HTR-8/SVneo (cell line): ENCODE data around the gene MYOD1.

Experiments used
- DNase-seq: peaks from one replicate; pipeline ENCODE4 v3.0.0; 2011; ENCODE audit warnings: low spot score, mixed read lengths; ENCODE audit not compliant: insufficient read length
- FAIRE-seq: peaks from 2 replicates; lab custom pipeline; 2011; peaks lifted over from hg19 to GRCh38; lab: Jason Lieb, UNC

Gene MYOD1

DNA sequence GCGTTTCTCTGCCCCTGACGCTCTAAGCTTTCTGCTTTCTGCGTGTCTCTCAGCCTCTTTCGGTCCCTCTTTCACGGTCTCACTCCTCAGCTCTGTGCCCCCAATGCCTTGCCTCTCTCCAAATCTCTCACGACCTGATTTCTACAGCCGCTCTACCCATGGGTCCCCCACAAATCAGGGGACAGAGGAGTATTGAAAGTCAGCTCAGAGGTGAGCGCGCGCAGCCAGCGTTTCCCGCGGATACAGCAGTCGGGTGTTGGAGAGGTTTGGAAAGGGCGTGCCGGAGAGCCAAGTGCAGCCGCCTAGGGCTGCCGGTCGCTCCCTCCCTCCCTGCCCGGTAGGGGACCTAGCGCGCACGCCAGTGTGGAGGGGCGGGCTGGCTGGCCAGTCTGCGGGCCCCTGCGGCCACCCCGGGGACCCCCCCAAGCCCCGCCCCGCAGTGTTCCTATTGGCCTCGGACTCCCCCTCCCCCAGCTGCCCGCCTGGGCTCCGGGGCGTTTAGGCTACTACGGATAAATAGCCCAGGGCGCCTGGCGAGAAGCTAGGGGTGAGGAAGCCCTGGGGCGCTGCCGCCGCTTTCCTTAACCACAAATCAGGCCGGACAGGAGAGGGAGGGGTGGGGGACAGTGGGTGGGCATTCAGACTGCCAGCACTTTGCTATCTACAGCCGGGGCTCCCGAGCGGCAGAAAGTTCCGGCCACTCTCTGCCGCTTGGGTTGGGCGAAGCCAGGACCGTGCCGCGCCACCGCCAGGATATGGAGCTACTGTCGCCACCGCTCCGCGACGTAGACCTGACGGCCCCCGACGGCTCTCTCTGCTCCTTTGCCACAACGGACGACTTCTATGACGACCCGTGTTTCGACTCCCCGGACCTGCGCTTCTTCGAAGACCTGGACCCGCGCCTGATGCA, at the start of gene MYOD1:
Gene MYOD1 (plus strand): TSS at position 544 of the 910 bp plus-strand sequence. CDS start 212 bp downstream, at position 756.
- DNase-seq: peak; percentile 48
- FAIRE-seq: no peak

DNA sequence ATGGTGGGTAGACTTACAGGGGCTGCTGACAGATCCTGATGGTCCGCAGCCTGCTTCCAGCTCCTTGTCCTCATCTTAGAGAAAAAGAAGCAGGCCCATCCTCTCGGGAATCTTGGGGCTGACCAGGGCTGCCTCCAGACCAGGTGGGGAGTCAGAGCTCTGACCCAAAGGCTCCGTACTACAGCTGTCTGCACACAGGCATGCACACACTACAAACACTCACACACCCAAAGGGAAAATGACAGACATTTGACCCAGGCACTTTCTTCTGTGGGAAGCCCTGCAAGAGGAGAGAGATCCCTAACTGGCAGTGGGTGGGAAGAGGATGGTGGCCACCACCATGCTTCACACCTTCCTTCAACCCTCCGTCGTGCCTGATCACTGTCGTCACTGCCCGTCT, 46.9 kb upstream of the MYOD1 start:
- peak; percentile 54 for FAIRE-seq

DNA sequence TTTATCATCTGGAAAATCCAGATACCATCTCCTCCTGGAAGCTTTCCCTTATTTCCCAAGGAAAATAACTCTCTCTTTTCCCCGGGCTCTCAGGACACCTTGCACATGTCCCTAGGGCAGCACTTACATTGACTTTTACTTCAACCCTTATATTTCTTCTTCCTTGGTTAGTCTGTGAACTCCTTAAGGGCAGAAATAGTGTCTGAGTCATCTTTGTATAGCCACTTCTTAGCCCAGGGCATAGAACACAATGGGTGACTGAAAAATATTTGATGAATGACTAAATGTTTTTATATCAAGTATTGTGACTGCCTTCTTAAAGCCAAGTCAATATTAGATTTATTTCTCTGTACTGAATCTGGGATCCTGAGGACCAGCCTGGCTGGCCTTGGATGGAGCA, 45.4 kb upstream of the MYOD1 start:
- DNase-seq (no peak), FAIRE-seq (no peak)

More for the DNA sequence above, 46.9 kb upstream of the MYOD1 start:
- no peak for DNase-seq

DNA sequence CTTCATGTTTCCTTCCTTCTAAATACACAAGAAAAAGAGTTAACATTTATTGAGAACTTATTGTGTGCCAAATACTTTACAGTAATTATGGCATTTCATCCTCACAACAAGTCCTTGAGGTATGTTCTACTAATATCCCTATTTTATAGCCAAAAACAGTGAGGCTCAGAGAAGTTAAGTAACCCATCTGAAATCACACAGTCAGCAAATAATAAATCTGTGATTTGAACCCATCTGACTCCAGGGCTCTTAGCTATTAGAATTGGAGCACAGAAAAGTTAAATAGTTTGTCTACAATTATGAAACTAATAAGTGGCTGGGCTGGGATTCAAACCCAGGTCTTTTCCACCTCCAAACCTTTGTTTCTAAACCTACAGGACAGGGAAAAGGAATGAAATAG, 36.5 kb upstream of the MYOD1 start:
- no peak for DNase-seq
- no peak for FAIRE-seq

DNA sequence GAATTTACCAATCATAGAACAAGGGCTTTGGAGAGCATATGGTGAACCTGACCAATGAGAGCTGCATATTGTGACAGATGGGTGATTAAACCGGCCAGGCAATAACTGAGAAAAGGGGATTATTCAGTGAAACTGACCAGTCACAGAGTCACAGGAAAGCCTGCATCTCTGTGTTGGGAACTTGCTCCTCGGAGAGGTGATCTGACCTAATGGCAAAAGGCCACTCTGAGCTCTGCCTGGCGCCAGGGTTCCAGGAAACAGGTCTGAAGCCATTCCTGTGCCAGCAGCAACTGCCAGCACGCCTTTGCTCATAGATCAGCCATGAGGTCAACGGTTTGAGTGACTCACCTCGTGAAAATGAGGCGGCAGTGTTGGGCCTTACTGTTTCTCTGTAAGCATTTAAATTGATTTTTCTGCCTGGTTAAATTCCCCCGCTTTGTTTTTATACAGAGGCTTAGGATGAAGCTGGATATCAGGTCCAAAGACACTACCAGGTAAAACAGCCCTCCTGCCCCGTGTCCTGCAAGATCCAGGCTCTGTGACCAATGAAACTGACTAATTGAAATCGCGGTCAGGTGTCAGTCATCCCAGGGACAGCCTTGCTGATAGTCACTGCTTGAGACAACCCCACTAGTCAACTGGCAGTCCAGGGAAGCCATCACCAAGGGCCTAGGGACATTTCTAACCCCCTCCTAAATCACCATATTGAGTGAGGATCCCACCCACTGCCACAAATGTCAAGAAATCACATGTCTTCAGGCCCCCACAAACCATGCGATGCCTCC, 35.8 kb upstream of the MYOD1 start:
- FAIRE-seq (no peak), DNase-seq (peak; percentile 58)

DNA sequence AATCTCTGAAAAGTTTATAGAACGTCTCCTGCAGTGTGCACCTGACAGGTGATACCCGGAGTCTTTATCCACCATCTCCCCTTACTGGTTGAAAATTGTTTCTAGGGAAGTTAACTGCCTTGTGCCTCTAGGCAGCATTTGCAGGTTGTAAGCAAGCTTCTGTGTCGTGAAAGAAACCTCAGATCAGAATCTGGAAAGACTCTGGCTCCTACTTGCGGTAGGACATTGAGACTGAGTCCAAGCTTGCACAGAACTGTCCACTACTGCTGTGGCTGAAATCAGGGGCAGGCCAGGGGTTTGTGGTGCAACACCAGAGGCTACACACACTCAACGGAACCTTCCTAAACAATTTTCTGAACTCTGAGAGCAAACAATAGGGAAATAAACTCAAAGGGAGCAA, 34.8 kb upstream of the MYOD1 start:
- FAIRE-seq (no peak), DNase-seq (no peak)

DNA sequence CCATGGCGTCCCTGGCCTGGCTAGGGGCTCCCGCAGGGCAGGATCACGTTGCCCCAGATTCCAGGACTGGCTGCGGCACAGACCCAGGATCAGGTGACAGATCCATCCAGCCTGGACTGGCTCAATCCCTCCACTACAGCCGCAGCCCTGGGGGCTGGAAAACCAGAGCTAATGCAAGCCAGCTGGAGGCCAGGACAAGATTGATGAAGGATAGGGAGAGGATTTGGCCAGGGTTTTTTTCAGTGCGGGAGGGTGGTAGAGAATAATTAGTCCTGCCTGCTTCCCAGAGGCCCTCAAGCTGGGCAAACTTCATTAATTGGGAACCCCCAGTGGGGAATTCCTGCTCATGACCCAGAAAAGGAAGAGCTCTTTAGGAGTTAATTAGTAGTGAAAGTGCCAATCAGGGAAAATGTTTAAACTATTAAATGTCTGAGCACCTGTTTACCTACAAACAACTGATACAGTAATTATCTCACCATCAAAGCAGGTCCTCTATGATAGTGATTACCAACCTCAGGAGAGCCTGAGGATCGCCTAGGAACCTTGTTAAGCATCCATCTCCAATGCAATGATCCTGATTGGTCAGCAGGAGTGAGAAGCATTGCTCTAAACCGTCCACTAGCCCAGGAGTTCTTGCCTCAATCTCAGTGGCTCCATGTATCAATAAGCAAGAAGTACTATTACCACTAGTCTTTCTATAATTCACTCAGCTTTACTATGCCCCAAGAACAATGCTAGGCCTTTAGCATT, 33.0 kb upstream of the MYOD1 start:
- DNase-seq: no peak
- FAIRE-seq: no peak

DNA sequence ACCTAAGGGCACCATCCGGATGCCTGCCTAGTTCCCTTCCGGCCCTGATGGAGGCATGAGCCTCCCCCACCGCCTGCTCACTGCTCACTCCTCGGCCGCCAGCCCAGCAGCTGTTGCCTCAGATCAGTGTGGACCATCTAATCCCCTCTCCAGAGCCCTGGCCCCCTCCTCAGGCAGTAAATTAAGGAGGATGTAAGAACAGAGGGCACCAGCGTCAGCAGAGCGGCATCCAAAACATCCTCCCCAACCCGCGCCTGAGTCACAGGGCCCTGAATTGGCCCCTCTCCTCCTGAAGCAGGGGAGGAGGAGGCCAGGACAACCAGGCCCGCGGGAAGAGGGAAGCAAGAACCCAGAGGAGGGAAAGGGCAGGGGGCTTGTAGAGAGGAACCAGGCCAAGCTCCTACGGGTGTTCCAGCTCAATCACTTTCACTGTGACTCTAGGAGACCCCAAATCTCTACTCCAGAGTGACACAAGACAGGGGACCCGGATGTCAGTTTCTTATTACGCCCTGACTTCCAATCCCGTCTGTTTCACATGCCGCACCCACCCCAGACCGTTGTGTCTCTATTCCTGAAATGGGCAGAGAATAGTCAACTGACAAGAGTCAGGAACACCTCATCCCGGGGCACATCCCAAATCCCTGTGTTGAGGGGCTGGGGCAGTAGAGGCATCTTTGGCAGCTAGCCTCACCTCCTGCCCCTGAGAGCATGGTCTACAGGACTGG, 31.3 kb upstream of the MYOD1 start:
- FAIRE-seq (no peak), DNase-seq (no peak)

DNA sequence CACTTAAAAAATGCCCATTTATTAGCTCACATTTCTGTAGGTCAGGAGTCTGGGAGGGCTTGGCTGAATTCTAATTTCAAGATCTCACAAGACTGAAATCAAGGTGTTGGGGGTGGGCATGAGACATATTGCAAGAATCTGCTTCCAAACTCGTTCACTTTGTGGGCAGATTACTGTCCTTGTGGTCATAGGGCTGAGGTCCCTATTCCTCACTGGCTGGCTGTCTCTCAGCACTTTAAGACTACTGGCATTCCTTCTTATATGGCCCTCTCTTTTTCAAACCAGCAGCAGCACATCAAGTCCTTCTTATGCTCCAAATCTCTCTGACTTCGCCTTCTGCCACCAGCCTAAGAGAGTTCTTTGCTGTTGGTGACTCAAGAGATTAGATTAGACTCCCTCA, 27.8 kb upstream of the MYOD1 start:
- FAIRE-seq: no peak
- no peak for DNase-seq

DNA sequence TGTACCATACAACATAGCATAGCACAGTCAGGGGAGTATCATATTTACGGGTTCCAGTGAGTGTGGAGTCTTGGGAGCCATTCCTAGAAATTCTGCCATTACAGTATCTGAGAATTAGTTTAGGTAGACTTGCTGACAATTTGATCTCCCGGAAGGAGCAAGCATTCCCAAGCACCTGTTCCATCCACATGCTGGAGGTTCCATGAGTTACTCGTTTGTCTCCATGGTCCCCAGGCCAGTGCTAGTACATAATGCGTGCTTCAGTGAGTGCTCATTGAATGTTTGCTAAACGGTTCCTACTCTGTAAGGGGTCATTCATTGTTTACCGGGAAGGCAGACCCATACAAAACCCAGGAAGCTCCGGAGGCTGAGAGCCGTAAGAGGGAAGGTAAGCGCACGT, 27.4 kb upstream of the MYOD1 start:
- DNase-seq: no peak
- FAIRE-seq: no peak

DNA sequence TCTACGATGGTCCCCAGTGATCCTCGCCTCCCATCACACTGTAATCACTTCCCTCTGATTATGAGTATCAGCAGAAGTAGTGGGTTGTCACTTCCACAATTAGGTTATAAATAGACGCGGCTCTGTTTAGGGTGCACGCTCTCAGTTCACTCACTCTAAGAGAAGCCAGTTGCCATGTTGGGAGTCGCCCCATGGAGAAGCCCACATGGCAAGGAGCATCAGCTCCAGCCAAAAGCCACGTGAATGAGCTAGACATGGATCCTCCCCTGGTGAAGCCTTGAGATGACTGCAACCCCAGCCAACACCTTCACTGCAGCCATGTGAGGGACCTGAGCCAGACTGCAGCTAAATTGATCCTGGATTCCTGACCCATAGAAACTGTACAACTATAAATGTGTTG, 26.4 kb upstream of the MYOD1 start:
- FAIRE-seq (no peak), DNase-seq (no peak)

DNA sequence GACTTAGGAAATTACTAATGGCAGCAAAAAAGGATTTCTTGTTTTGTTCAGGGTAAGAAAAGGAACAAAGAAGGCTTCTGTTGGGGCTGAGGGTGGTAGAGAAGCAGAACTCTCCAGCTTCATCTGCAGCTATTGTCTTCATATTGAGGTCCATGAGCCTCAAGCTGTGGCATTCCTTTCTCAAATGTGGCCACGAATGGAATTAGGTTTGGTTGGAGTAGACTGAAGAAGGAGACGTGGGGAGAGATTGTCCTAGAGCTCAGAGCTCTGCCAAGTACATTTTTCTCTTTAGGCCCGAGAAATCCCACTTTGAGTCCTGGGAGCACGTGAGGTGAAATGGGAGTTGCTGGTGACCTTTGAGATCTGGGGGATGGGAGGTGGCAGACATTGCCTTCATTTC, 25.8 kb upstream of the MYOD1 start:
- FAIRE-seq (no peak), DNase-seq (no peak)

DNA sequence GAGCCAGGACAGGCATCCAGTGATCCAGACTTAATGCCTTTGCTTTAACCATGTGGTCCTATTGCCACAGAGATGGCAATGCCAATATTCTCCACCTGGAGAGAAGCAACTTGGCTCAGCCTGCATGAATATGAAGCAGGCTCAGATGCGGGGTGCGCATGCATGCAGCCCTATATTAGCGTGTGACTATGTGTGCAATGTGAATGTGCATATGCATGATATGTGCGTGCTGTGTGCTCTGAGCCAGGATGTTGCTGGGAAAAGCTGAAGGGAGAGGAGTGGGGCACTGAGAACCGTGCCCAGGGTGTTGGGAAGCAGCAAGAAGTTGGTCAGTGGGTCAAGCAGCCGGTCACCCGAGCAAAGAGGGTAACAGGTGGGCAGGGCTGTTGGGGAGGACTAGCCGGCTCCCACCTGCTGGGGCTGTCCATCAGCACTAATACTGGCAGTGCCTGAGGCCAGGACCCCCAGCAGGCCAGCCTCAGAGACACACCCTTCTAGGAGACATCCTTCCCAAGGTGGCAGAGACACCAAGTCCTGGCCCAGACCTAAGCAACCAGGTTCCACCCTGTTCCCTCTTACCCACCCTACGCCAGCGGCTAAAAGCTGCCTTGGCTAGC, 24.8 kb upstream of the MYOD1 start:
- DNase-seq (no peak), FAIRE-seq (no peak)

DNA sequence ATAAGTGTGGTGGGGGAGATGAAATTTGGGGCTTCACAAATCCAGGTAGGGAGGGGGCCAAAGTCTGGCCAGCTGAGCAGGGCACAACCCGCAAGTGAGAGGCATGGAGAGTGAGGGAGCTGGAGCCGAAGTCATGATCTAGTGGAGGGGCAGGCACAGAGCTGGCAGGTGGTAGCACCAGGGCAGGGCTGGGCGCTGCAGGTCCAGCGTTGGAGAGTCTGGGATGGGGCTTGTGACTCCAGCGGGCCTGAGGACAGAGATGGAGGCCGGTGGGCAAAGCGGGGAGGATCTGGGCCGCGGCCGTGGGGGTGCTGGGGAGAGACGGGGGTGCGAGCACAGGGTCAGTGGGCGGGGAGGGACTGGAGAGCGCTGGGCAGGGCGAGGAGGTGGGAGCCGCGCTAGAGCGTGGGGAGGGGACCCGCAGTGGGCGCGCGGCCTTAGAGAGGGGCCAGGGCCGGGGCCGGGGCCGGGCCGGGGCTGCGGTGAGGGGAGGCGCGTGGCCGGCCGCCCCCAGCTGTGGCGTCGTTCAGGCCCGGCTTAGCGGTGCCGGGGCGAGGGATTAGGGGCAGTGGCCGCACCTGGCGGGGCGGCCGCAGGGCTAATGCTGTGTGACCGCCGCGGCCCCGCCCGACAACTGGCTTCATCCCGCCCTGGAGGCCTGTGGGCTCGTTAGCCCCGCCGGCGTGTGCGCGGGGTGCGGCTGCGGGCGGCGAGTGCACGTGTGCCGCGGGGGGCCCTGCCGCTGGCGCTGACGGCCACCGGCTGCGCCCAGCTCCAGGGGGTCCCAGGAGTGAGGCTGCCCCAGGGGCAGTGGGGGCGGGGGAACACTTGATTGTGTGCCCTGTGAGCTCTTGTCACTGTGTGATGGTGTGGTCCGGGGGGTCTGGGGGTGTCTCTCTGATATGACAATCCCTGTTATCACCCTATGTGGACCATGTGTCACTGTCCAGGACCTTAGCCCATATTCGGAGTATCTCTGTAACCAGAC, 23.6 kb upstream of the MYOD1 start:
- DNase-seq (no peak), FAIRE-seq (no peak)

DNA sequence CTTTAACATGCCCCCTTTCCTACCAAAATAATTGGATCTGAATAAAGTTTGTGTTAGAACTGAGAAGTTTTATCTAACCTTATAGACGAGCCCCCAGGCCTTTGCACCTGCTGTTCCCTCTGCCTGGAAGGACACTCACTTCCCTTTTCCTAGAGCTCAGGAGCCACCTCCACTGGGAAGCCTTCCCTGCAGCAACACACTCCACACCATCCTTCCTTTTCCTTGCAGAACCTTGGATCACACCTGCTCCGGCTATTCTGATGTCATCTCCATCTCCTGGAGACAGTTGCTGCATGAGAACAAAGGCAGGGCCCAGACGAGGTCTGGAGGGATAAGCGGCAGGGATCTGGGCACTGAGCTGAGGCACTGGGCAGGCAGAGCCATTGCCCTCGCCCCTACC, 22.6 kb upstream of the MYOD1 start:
- no peak for FAIRE-seq

DNA sequence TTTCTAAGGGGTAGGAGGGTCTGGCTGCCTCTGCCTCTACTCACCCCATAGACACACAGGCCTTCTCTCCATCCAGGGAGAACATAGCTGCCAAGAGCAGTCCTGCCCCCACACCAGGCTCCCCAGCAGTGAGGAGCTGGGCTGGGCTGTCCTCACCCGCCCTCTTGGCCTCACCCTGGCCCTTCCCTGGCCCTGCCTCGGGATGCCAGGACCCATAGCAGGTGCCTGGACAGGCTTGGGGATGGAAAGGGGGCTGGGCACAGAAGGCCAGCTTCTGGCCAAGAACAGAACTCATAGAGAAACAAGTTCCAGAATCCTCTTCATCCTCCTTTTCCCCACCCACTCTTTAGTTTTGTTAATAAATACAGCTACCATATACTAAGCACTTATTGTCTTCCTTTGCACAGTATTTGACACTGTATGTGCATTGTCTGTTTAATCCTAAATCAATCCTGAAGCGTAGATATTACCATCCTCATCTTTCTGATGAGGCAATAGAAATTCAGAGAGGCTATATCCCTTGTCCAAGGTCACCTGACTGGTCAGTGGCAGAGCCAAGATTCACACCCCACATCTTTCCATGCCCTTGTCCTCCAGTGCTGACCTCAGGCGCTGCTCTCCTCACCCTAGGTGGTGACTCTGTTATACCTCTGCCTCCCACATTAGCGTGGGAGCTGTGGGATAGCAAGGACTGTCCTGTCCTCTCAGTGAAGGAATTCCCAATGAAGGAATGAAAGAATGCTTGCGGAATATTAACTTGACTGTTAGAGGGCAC, 22.0 kb upstream of the MYOD1 start:
- no peak for DNase-seq
- FAIRE-seq: no peak

More for the DNA sequence above, 22.6 kb upstream of the MYOD1 start:
- no peak for DNase-seq
